PC-9 (cell line): ENCODE results near the gene PHC1. TPM values are rescaled to one million over a fixed set of nuclear protein-coding genes. Genes with fewer than 3 reads are reported as not detected.
A peak's percentile ranks its signal among the peaks of the same experiment; 100 is the strongest.
"Not testable (repeated sequence)": the region's sequence is repeated elsewhere in the genome, so short reads cannot be mapped to it uniquely, and the experiment has no call there.

Source experiments
- Bru-seq: library from RNA; stranded (reverse); fragments of 400-500 nt; gene quantifications from one replicate; lab custom pipeline; 2021; lab: Mats Ljungman, UMichigan
- BruChase-seq, 2 experiments: library from RNA; stranded (reverse); fragments of 400-500 nt; gene quantifications; one replicate each; lab custom pipeline; 2021; lab: Mats Ljungman, UMichigan
- BruUV-seq: library from RNA; stranded (reverse); fragments of 400-500 nt; replicated peaks from 2 replicates; lab custom pipeline; 2021; lab: Mats Ljungman, UMichigan
- CTCF ChIA-PET: fragments of 300-600 bp; sonication (Branson Sonifier 250); formaldehyde crosslinking; loops from one replicate; lab custom pipeline; 2022; ENCODE audit warnings: antibody characterized with exemption; lab: Charles Lee
- POLR2A ChIA-PET: fragments of 300-600 bp; sonication (Branson Sonifier 250); formaldehyde crosslinking; loops from one replicate; lab custom pipeline; 2022; ENCODE audit warnings: antibody characterized with exemption; ENCODE audit not compliant: unreplicated experiment; lab: Charles Lee
- DNase-seq, 2 experiments: peaks; one replicate each; pipeline versions ENCODE4 v3.0.0 to v3.0.0-alpha.2; 2015 to 2022; ENCODE audit warnings: mixed read lengths in 1 of 2
- H2AFZ ChIP-seq: fragments of 200-600 bp; sonication (generic); 2 replicates; pipeline ENCODE4 v1.8.1; 2017; ENCODE audit warnings: antibody characterized with exemption
- H3F3A ChIP-seq: fragments of 200-600 bp; sonication (generic); 2 replicates; pipeline ENCODE4 v1.8.1; 2017; ENCODE audit warnings: antibody characterized with exemption, mild to moderate bottlenecking, low read depth; ENCODE audit not compliant: insufficient read depth
- H3K27ac ChIP-seq: fragments of 200-600 bp; sonication (generic); 2 replicates; pipeline ENCODE4 v1.6.1; 2016; ENCODE audit warnings: mixed run types
- H3K27me3 ChIP-seq: fragments of 200-600 bp; sonication (generic); 2 replicates; pipeline ENCODE4 v1.6.1; 2016; ENCODE audit warnings: low read depth, mixed run types; ENCODE audit not compliant: insufficient read depth
- H3K36me3 ChIP-seq: fragments of 200-600 bp; sonication (generic); 2 replicates; pipeline ENCODE4 v1.6.1; 2016; ENCODE audit warnings: low read depth, mixed run types
- H3K4me1 ChIP-seq: fragments of 200-600 bp; sonication (generic); replicated peaks from 2 replicates; pipeline ENCODE4 v1.6.1; 2016; ENCODE audit warnings: mixed run types; ENCODE audit not compliant: insufficient read depth
- H3K4me2 ChIP-seq: fragments of 200-600 bp; sonication (generic); 2 replicates; pipeline ENCODE4 v1.6.1; 2017; ENCODE audit warnings: mixed run types
- H3K4me3 ChIP-seq: fragments of 200-600 bp; sonication (generic); 2 replicates; pipeline ENCODE4 v1.6.1; 2016; ENCODE audit warnings: mixed run types
- H3K79me2 ChIP-seq: fragments of 200-600 bp; sonication (generic); 2 replicates; pipeline ENCODE4 v1.6.1; 2017; ENCODE audit warnings: low read depth, mixed run types
- H3K9me2 ChIP-seq: fragments of 200-600 bp; sonication (generic); 2 replicates; pipeline ENCODE4 v1.8.1; 2017; ENCODE audit warnings: mild to moderate bottlenecking; ENCODE audit not compliant: insufficient read depth
- H3K9me3 ChIP-seq: fragments of 200-600 bp; sonication (generic); 2 replicates; pipeline ENCODE4 v1.8.1; 2016; ENCODE audit warnings: low read depth; ENCODE audit not compliant: insufficient read depth
- H4K20me1 ChIP-seq: fragments of 200-600 bp; sonication (generic); 2 replicates; pipeline ENCODE4 v1.8.1; 2017; ENCODE audit not compliant: insufficient read depth
- CTCF ChIP-seq: fragments of 200-600 bp; sonication (generic); conservative IDR thresholded peaks from 2 replicates; pipeline ENCODE4 v1.6.1; 2017; ENCODE audit warnings: mixed run types, antibody characterized with exemption, mild to moderate bottlenecking, moderate library complexity
- EZH2 ChIP-seq: fragments of 200-600 bp; sonication (generic); IDR thresholded peaks from 2 replicates; pipeline ENCODE4 v1.8.0; 2017; ENCODE audit warnings: antibody characterized with exemption, low read depth
- intact Hi-C: fragments of 100-400 bp; cut with micrococcal nuclease; formaldehyde crosslinking; loops from one replicate; pipeline ENCODE4 v1.10.0; 2022; ENCODE audit not compliant: unreplicated experiment
- long read RNA-seq: library from polyadenylated mRNA; stranded (forward); transcript quantifications from one replicate; pipeline ENCODE4 v2.0.0, GENCODE V29; 2022
- total RNA-seq: library from RNA; stranded (reverse); gene quantifications from 2 replicates; pipeline ENCODE4 v1.2.3, GENCODE V29; 2021

The PHC1 gene
- total RNA-seq: 40.7 and 50.9 TPM in 2 replicates
- Bru-seq, nascent RNA: percentile 68 among the genes with signal in this experiment
- percentile 66 among the genes with signal in this experiment for BruChase-seq, experiment 1, labeled RNA remaining after a 2-hour chase
- BruChase-seq, experiment 2, labeled RNA remaining after a 6-hour chase: percentile 75 among the genes with signal in this experiment
- long read RNA-seq, transcript PHC1-214 (15 exons, 3,626 nt): major isoform, 16 of 66 reads
- long read RNA-seq, partial matches to known transcripts: 19 of 66 reads
- long read RNA-seq, other reads (novel, unspliced or antisense): 31 of 66 reads

- not testable (repeated sequence) for H3K9me2 ChIP-seq, H3K9me3 ChIP-seq, H3K27me3 ChIP-seq, H3K79me2 ChIP-seq, H3K36me3 ChIP-seq, H4K20me1 ChIP-seq
- peaks cover 35% of the 10 kb centered on the region for H3F3A ChIP-seq
- H3K27ac ChIP-seq: peak within 1 kb of the TSS; percentile 84
- H3K4me1 ChIP-seq: peaks cover 57% of the 10 kb centered on the region
- BruUV-seq: TSS peak; percentile 54
- peak within 1 kb of the TSS; percentile 97 for H2AFZ ChIP-seq
- CTCF ChIA-PET: interaction anchor here (0.7 to 1.2 kb wide), 3 partner anchors 24 to 257 kb away, joined by 3 to 7 read pairs (median 7); partner anchors contain the start of gene M6PR
- POLR2A ChIA-PET: interaction anchor here (0.6 to 1.0 kb wide), 6 partner anchors 35 to 214 kb away, joined by 3 to 6 read pairs (median 4); partner anchors contain the start of genes A2ML1 and M6PR
- intact Hi-C loops: loop anchor here (10.0 kb wide), 1 partner anchor 89 kb away; the partner anchor contains the start of gene A2ML1
- peak within 1 kb of the TSS; percentile 93 for H3K4me2 ChIP-seq
- DNase-seq: peak; percentile 56 to 86
- H3K4me3 ChIP-seq: peak within 1 kb of the TSS; percentile 93
Observed at GRCh38 chr12:8914033-8914715, at the start of gene PHC1. Gene PHC1 (plus strand): TSS chr12:8914509. CDS start chr12:8917678, 3,169 bp downstream.

- no peak for DNase-seq
- no peaks in the 10 kb centered on the region for H3K4me1 ChIP-seq
- H3K79me2 ChIP-seq: no peaks in the 10 kb centered on the region
- no peak overlapping the region for H3K27ac ChIP-seq
- no peak overlapping the region for H3K4me3 ChIP-seq
- POLR2A ChIA-PET: no interaction called here
- TF ChIP-seq CTCF (no peak), EZH2 (no peak)
- no peaks in the 10 kb centered on the region for H3K27me3 ChIP-seq
- no peaks in the 10 kb centered on the region for H3F3A ChIP-seq
- H2AFZ ChIP-seq: no peak overlapping the region
- CTCF ChIA-PET: no interaction called here
- BruUV-seq: no TSS peak
- intact Hi-C loops: no loop called here
- H4K20me1 ChIP-seq: no peaks in the 10 kb centered on the region
- no peaks in the 10 kb centered on the region for H3K9me2 ChIP-seq
- H3K36me3 ChIP-seq: no peaks in the 10 kb centered on the region
- no peaks in the 10 kb centered on the region for H3K9me3 ChIP-seq
- H3K4me2 ChIP-seq: no peak overlapping the region
Observed at GRCh38 chr12:8866429-8866828, 47.9 kb upstream of the PHC1 start.

- Histone ChIP-seq H3K4me3 (no peak overlapping the region), H2AFZ (no peak overlapping the region), H3K27ac (no peak overlapping the region), H3K4me1 (no peaks in the 10 kb centered on the region), H3K4me2 (no peak overlapping the region), H3K27me3 (no peaks in the 10 kb centered on the region), H3K9me2 (no peaks in the 10 kb centered on the region), H3K79me2 (no peaks in the 10 kb centered on the region), H3K9me3 (no peaks in the 10 kb centered on the region), H4K20me1 (no peaks in the 10 kb centered on the region), H3K36me3 (no peaks in the 10 kb centered on the region), H3F3A (no peaks in the 10 kb centered on the region)
- DNase-seq: no peak
- intact Hi-C loops: no loop called here
- CTCF ChIA-PET: no interaction called here
- BruUV-seq: no TSS peak
- POLR2A ChIA-PET: no interaction called here
- no peak for TF ChIP-seq EZH2
- no peak for TF ChIP-seq CTCF
Observed at GRCh38 chr12:8867009-8867408, 47.3 kb upstream of the PHC1 start.
